T-cell (primary cell): Measurements from ENCODE around the gene PDE10A. TPM values are rescaled to one million over a fixed set of nuclear protein-coding genes. Genes with fewer than 3 reads are reported as not detected.

Source experiments
- ATAC-seq, 4 experiments: fragments of 200-7000 bp in 3 of 4; fragments of 150-1000 bp in 1 of 4; cut with Tn5 transposase; replicated peaks in 1 of 4; 1 replicate in 3 of 4; 2 replicates in 1 of 4; pipeline ENCODE4 v1.10.0; 2021; ENCODE audit warnings: moderate library complexity in 3 of 4, mild to moderate bottlenecking in 2 of 4, moderate number of reproducible peaks in 1 of 4
- CTCF ChIA-PET, 2 donors: fragments of 300-600 bp; sonication (Branson Sonifier 250); formaldehyde crosslinking; loops; one replicate each; lab custom pipeline; 2022; ENCODE audit warnings: antibody characterized with exemption in 2 of 2; lab: Charles Lee
- POLR2A ChIA-PET, 2 donors: fragments of 300-600 bp; sonication (Branson Sonifier 250); formaldehyde crosslinking; loops; one replicate each; lab custom pipeline; 2022; ENCODE audit warnings: antibody characterized with exemption in 2 of 2; lab: Charles Lee
- DNase-seq, 35 experiments: peaks; one replicate each; pipeline versions ENCODE4 v3.0.0 to v3.0.0-alpha.2; 2013 to 2023
- H3K27ac ChIP-seq: one replicate; pipeline ENCODE4 v1.5.1; 2013; ENCODE audit warnings: low read length
- H3K27me3 ChIP-seq, 2 experiments: replicated peaks in 1 of 2; 1 replicate in 1 of 2; 2 replicates in 1 of 2; pipeline versions ENCODE4 v1.6.1 to v1.7.0; 2013; ENCODE audit warnings: low read length in 1 of 2, mixed read lengths in 1 of 2; ENCODE audit not compliant: control insufficient read depth in 2 of 2, insufficient read depth in 2 of 2; ENCODE audit errors: extremely low read depth in 1 of 2
- H3K36me3 ChIP-seq, 2 donors: 1 replicate in 1 of 2; 2 replicates in 1 of 2; pipeline versions ENCODE4 v1.6.1 to v1.7.0; 2013; ENCODE audit warnings: low read length in 1 of 2; ENCODE audit not compliant: control insufficient read depth in 2 of 2, insufficient read depth in 1 of 2; ENCODE audit errors: extremely low read depth in 1 of 2
- H3K4me1 ChIP-seq, 2 experiments: 1 replicate in 1 of 2; 2 replicates in 1 of 2; pipeline versions ENCODE4 v1.6.1 to v1.7.0; 2013; ENCODE audit warnings: low read length in 2 of 2, mixed read lengths in 1 of 2; ENCODE audit not compliant: insufficient read depth in 2 of 2, control insufficient read depth in 1 of 2; ENCODE audit errors: extremely low read depth in 1 of 2
- H3K4me3 ChIP-seq, 2 donors: 1 replicate in 1 of 2; 2 replicates in 1 of 2; pipeline versions ENCODE4 v1.5.1 to v1.7.0; 2013; ENCODE audit warnings: mild to moderate bottlenecking in 2 of 2, low read length in 1 of 2, moderate library complexity in 1 of 2; ENCODE audit not compliant: control insufficient read depth in 1 of 2; ENCODE audit errors: extremely low read depth in 1 of 2
- H3K9me3 ChIP-seq: 2 replicates; pipeline ENCODE4 v1.7.0; 2013
- H3K27ac Mint-ChIP-seq, 2 donors: one replicate each; pipeline ENCODE4 v1.8.0; 2020 to 2021; ENCODE audit warnings: mild to moderate bottlenecking in 2 of 2, mixed read lengths in 2 of 2
- H3K27me3 Mint-ChIP-seq, 2 donors: one replicate each; pipeline ENCODE4 v1.8.0; 2021 to 2022; ENCODE audit warnings: mixed read lengths in 2 of 2
- H3K36me3 Mint-ChIP-seq: one replicate; pipeline ENCODE4 v1.8.0; 2021; ENCODE audit warnings: mixed read lengths
- H3K4me1 Mint-ChIP-seq, 3 donors: one replicate each; pipeline ENCODE4 v1.8.0; 2020 to 2022; ENCODE audit warnings: mixed read lengths in 3 of 3, mild to moderate bottlenecking in 1 of 3
- H3K4me3 Mint-ChIP-seq, 3 donors: one replicate each; pipeline ENCODE4 v1.8.0; 2020 to 2022; ENCODE audit warnings: mild to moderate bottlenecking in 3 of 3, mixed read lengths in 3 of 3, moderate library complexity in 3 of 3
- H3K9me3 Mint-ChIP-seq, 3 donors: one replicate each; pipeline ENCODE4 v1.8.0; 2020 to 2022; ENCODE audit warnings: mixed read lengths in 3 of 3
- WGBS: methylation state at CpG from one replicate; pipeline ENCODE4 v1.1.5; 2013; ENCODE audit warnings: missing lambda C conversion rate; ENCODE audit not compliant: insufficient coverage; 5-methylcytosine and 5-hydroxymethylcytosine counted together
- total RNA-seq, 35 experiments: library from RNA in 6 of 35; stranded (reverse) in 6 of 35; fragments of 120-200 nt in 1 of 35; gene quantifications; one replicate each; pipeline versions ENCODE4 v1.2.1 to v1.2.4 and lab custom pipeline; 2013 to 2026

The PDE10A gene
- total RNA-seq, 5 donors from 2014 or later (not counting 1 experiment from before 2014, with no cell fraction given) = 0.12 TPM; not detected in 4

GRCh38 chr6:165301372-165302246 is 361.4 kb downstream of the PDE10A start:
- H3K27me3 Mint-ChIP-seq = no peaks in the 10 kb centered on the region
- ATAC-seq = no peak
- no peak overlapping the region for H3K27ac Mint-ChIP-seq
- ChIA-PET POLR2A (no interaction called here), CTCF (no interaction called here)
- H3K27ac ChIP-seq = no peak overlapping the region
- no peaks in the 10 kb centered on the region for H3K9me3 ChIP-seq
- 94% methylated on average over 22 of the region's 38 CpGs for WGBS
- no peak overlapping the region for H3K4me3 Mint-ChIP-seq
- H3K27me3 ChIP-seq = peaks cover 0 to 5% of the 10 kb centered on the region in 2 experiments
- peaks cover 3 to 7% (median 5%) of the 10 kb centered on the region in 3 donors for H3K9me3 Mint-ChIP-seq
- no peaks in the 10 kb centered on the region for H3K4me1 ChIP-seq
- H3K4me3 ChIP-seq = no peak overlapping the region
- no peaks in the 10 kb centered on the region for H3K36me3 Mint-ChIP-seq
- no peaks in the 10 kb centered on the region for H3K36me3 ChIP-seq
- no peaks in the 10 kb centered on the region for H3K4me1 Mint-ChIP-seq
- DNase-seq = no peak

DNA sequence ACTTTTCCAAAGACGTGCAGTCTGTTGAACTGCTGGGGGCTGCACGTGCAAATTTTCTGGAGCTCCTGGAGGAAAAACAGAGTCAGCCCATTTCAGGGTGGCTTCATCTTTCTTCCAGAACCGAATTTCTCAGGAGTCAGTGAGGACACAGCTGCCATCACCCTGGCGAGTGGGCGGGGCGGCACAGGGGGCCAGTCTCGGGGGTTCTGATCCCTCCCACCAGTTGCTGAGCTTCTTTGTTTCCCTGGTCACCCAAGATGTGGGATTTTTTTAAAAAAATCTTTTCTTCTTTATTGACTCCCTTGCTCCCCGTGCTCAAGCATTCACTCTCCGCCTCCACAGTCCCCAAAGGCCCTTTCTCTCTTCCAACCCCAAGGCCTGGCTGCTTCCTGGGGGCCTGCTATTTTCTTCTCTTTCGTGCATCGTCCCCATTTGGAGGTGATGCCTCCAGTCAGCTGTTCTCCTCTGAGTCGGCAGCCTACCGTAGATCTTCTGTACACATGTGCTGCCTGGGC is 362.6 kb downstream of the PDE10A start:
- Histone ChIP-seq H3K36me3 (no peaks in the 10 kb centered on the region), H3K9me3 (no peaks in the 10 kb centered on the region), H3K27me3 (peaks cover 0 to 5% of the 10 kb centered on the region in 2 experiments), H3K27ac (no peak overlapping the region), H3K4me1 (no peaks in the 10 kb centered on the region), H3K4me3 (no peak overlapping the region)
- ATAC-seq = no peak
- Mint-ChIP-seq H3K4me3 (no peak overlapping the region), H3K9me3 (peaks cover 3 to 13% (median 10%) of the 10 kb centered on the region in 3 donors), H3K4me1 (no peaks in the 10 kb centered on the region), H3K27me3 (no peaks in the 10 kb centered on the region), H3K36me3 (no peaks in the 10 kb centered on the region), H3K27ac (no peak overlapping the region)
- ChIA-PET POLR2A (no interaction called here), CTCF (no interaction called here)
- DNase-seq = no peak
- 77% methylated on average over 9 of the region's 13 CpGs for WGBS

DNA sequence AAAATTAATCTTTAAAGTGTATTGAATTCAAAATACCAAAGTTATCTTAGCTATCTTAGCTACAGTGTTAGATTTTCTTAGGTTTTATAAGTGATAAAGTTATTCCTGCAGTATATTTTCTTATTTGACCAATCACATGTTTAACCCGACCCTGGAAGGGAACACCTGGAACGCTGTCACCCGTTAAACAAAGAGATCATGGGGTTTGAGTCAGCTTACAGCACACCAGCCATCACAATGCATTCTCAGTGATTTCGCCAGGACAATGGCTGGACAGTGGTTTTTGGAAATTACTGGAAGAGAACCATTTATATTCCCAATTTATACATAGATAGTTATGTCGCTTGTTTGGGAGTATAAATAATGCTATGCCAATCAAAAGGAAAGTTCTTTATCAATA is 364.2 kb downstream of the PDE10A start:
- Histone ChIP-seq H3K9me3 (no peaks in the 10 kb centered on the region), H3K4me1 (no peaks in the 10 kb centered on the region), H3K27me3 (peaks cover 0 to 5% of the 10 kb centered on the region in 2 experiments), H3K4me3 (no peak overlapping the region), H3K36me3 (no peaks in the 10 kb centered on the region), H3K27ac (no peak overlapping the region)
- H3K9me3 Mint-ChIP-seq = peaks cover 3 to 13% (median 10%) of the 10 kb centered on the region in 3 donors
- no peak for DNase-seq
- CTCF ChIA-PET = no interaction called here
- ATAC-seq = no peak
- no peaks in the 10 kb centered on the region for H3K4me1 Mint-ChIP-seq
- no peak overlapping the region for H3K4me3 Mint-ChIP-seq
- POLR2A ChIA-PET = no interaction called here
- no CpG with 5 or more reads among the region's 5 CpGs for WGBS
- no peaks in the 10 kb centered on the region for H3K36me3 Mint-ChIP-seq
- H3K27me3 Mint-ChIP-seq = no peaks in the 10 kb centered on the region
- no peak overlapping the region for H3K27ac Mint-ChIP-seq

- no peaks in the 10 kb centered on the region for H3K27me3 Mint-ChIP-seq
These were observed 364.6 kb downstream of the PDE10A start for GRCh38 chr6:165298402-165298801.

GRCh38 chr6:165292657-165293056 is 370.4 kb downstream of the PDE10A start:
- POLR2A ChIA-PET = no interaction called here
- no peak overlapping the region for H3K27ac Mint-ChIP-seq
- no CpG with 5 or more reads among the region's 6 CpGs for WGBS

More at GRCh38 chr6:165298402-165298801, 364.6 kb downstream of the PDE10A start:
- H3K4me3 ChIP-seq = no peak overlapping the region
- POLR2A ChIA-PET = no interaction called here
- H3K36me3 ChIP-seq = no peaks in the 10 kb centered on the region
- H3K27me3 ChIP-seq = peaks cover 0 to 5% of the 10 kb centered on the region in 2 experiments
- no peak overlapping the region for H3K27ac Mint-ChIP-seq
- H3K27ac ChIP-seq = no peak overlapping the region
- no peaks in the 10 kb centered on the region for H3K4me1 ChIP-seq
- peaks cover 3 to 13% (median 10%) of the 10 kb centered on the region in 3 donors for H3K9me3 Mint-ChIP-seq
- CTCF ChIA-PET = no interaction called here
- H3K4me3 Mint-ChIP-seq = no peak overlapping the region
- H3K4me1 Mint-ChIP-seq = no peaks in the 10 kb centered on the region
- H3K9me3 ChIP-seq = no peaks in the 10 kb centered on the region
- no peak for ATAC-seq
- no peak for DNase-seq
- WGBS = 94% methylated on average over 6 of the region's 6 CpGs
- no peaks in the 10 kb centered on the region for H3K36me3 Mint-ChIP-seq

More at GRCh38 chr6:165292657-165293056, 370.4 kb downstream of the PDE10A start:
- DNase-seq (no peak), ATAC-seq (no peak)
- H3K36me3 Mint-ChIP-seq = no peaks in the 10 kb centered on the region
- no peaks in the 10 kb centered on the region for H3K27me3 Mint-ChIP-seq
- H3K36me3 ChIP-seq = no peaks in the 10 kb centered on the region
- no peak overlapping the region for H3K4me3 ChIP-seq
- no peak overlapping the region for H3K27ac ChIP-seq
- H3K4me1 Mint-ChIP-seq = no peaks in the 10 kb centered on the region
- H3K9me3 ChIP-seq = no peaks in the 10 kb centered on the region
- CTCF ChIA-PET = no interaction called here
- no peaks in the 10 kb centered on the region for H3K4me1 ChIP-seq
- H3K4me3 Mint-ChIP-seq = no peak overlapping the region
- no peaks in the 10 kb centered on the region for H3K27me3 ChIP-seq
- peaks cover 2 to 23% (median 23%) of the 10 kb centered on the region in 3 donors for H3K9me3 Mint-ChIP-seq
